Stomach (tissue), 4 donors: ENCODE measurements around the gene BRD2.

Source experiments
- POLR2A ChIP-seq, 4 donors: fragments of 450-650 bp; IDR thresholded peaks; one replicate each; pipeline ENCODE4 v1.6.1; 2016; ENCODE audit warnings: antibody characterized with exemption in 4 of 4, control low read depth in 2 of 4, mild to moderate bottlenecking in 1 of 4, moderate library complexity in 1 of 4
- TF ChIP-seq, protein P1 (sequence below), 7 experiments: fragments of 450-650 bp in 4 of 7; fragments of 200-600 bp in 3 of 7; sonication (generic) in 3 of 7; IDR thresholded peaks; one replicate each; pipeline ENCODE4 v1.5.1; 2016 to 2019; ENCODE audit warnings: antibody characterized with exemption in 7 of 7, control low read depth in 2 of 7, mild to moderate bottlenecking in 1 of 7

DNA sequence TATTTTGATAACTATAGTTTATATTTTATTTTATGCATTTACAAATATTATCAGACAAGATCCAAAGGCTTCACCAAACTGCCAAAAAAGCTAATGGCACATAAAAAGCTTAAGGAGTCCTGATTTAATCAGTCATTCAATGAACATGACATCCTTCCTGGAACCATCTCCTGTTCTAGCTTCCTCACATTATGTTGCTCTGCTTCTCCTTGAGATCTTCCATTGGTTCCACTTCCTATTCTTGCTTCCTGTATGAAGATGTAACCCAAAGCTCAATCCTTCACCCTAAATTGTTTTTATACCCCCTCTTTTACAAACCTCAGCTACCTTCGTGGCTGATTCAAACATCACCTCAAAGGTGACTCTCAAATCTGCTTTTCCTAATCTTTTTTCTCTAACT lies 4.5 kb upstream of the BRD2 start:
- TF ChIP-seq, protein P1, sequence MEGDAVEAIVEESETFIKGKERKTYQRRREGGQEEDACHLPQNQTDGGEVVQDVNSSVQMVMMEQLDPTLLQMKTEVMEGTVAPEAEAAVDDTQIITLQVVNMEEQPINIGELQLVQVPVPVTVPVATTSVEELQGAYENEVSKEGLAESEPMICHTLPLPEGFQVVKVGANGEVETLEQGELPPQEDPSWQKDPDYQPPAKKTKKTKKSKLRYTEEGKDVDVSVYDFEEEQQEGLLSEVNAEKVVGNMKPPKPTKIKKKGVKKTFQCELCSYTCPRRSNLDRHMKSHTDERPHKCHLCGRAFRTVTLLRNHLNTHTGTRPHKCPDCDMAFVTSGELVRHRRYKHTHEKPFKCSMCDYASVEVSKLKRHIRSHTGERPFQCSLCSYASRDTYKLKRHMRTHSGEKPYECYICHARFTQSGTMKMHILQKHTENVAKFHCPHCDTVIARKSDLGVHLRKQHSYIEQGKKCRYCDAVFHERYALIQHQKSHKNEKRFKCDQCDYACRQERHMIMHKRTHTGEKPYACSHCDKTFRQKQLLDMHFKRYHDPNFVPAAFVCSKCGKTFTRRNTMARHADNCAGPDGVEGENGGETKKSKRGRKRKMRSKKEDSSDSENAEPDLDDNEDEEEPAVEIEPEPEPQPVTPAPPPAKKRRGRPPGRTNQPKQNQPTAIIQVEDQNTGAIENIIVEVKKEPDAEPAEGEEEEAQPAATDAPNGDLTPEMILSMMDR (IDR thresholded peaks at IDR 0.05) = no peak
- no peak for TF ChIP-seq POLR2A (IDR thresholded peaks at IDR 0.05)
